Adipocyte (in vitro differentiated cells): ENCODE data around the gene ANKRD24.
"Not testable (repeated sequence)": the region's sequence is repeated elsewhere in the genome, so short reads cannot be mapped to it uniquely, and the experiment has no call there.

Experiments used
- DNase-seq: peaks from one replicate; pipeline ENCODE4 v3.0.0-alpha.2; 2015; ENCODE audit warnings: low read depth
- H3K27me3 ChIP-seq: replicated peaks from 2 replicates; pipeline ENCODE4 v1.7.0; 2013; ENCODE audit warnings: mild to moderate bottlenecking, low read length, moderate library complexity; ENCODE audit not compliant: control insufficient read depth, insufficient read depth
- H3K36me3 ChIP-seq: 2 replicates; pipeline ENCODE4 v1.7.0; 2013; ENCODE audit warnings: low read length, mild to moderate bottlenecking, moderate library complexity; ENCODE audit not compliant: control insufficient read depth, insufficient read depth, severe bottlenecking
- H3K4me1 ChIP-seq: 2 replicates; pipeline ENCODE4 v1.7.0; 2013; ENCODE audit warnings: mild to moderate bottlenecking, low read length, moderate library complexity; ENCODE audit not compliant: control insufficient read depth, insufficient read depth
- H3K4me3 ChIP-seq: 2 replicates; pipeline ENCODE4 v1.7.0; 2013; ENCODE audit warnings: mild to moderate bottlenecking, low read length, moderate library complexity
- H3K9ac ChIP-seq: 2 replicates; pipeline ENCODE4 v1.7.0; 2013; ENCODE audit warnings: mild to moderate bottlenecking, low read length, moderate library complexity
- H3K9me3 ChIP-seq: 2 replicates; pipeline ENCODE4 v1.7.0; 2013; ENCODE audit warnings: mild to moderate bottlenecking, low read length, moderate library complexity; ENCODE audit not compliant: control insufficient read depth

Gene ANKRD24

GRCh38 chr19:4238831-4239230 lies 56.3 kb downstream of the ANKRD24 start:
- peaks cover 10% of the 10 kb centered on the region for H3K9me3 ChIP-seq
- no peaks in the 10 kb centered on the region for H3K36me3 ChIP-seq
- H3K4me3 ChIP-seq: no peak overlapping the region
- no peak for DNase-seq
- no peaks in the 10 kb centered on the region for H3K4me1 ChIP-seq
- H3K9ac ChIP-seq: no peak overlapping the region
- peaks cover 13% of the 10 kb centered on the region for H3K27me3 ChIP-seq

DNA sequence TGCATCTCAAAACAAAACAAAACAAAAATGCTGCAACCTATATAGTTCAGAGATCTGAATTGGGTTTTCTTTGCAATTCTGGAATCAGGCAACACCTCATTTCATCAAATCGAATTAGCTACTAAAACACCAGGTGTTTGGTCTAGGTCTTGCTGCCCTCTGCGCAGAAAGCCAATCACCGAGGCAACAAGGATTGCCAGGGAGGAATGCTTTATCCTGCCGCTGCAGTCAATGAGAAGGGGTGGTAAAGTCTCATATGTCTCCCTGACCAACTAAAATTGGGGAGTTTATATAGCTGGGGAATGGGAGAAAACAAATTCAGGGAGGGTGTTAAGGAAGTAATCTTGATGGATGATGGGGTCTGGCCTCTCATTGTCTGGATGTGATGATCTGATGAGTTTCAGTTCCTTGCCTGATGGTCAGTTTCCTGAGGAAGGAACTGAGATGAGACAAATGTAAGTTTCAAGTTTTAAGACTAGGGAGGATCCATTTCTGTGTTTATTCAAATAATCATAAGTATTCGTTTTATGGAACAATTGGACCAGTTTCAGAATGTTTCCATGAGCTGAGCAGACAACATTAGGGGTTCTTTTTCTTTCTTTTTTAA lies 59.4 kb downstream of the ANKRD24 start:
- H3K9ac ChIP-seq: no peak overlapping the region

DNA sequence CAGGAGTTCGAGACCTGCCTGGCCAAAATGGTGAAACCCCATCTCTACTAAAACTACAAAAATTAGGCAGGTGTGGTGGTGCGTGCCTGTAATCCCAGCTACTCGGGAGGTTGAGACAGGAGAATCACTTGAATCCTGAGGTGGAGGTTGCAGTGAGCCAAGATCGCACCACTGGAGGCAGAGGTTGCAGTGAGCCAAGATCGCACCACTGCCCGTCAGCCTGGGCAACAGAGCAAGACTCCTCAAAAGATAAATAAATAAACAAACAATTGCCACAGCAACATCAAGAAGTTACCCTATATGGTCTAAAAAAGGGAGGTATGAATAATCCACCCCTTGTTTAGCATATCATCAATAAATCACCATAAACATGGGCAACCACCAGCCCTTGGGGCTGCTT lies 63.4 kb downstream of the ANKRD24 start:
- not testable (repeated sequence) for DNase-seq, H3K27me3 ChIP-seq, H3K4me1 ChIP-seq, H3K9ac ChIP-seq, H3K9me3 ChIP-seq
- H3K36me3 ChIP-seq: peaks cover 20% of the 10 kb centered on the region
- peak overlapping the region; percentile 91 for H3K4me3 ChIP-seq

More for the DNA sequence above, 59.4 kb downstream of the ANKRD24 start:
- DNase-seq: no peak
- peaks cover 2% of the 10 kb centered on the region for H3K27me3 ChIP-seq
- H3K4me1 ChIP-seq: peaks cover 5% of the 10 kb centered on the region
- H3K9me3 ChIP-seq: peaks cover 10% of the 10 kb centered on the region
- H3K4me3 ChIP-seq: no peak overlapping the region
- H3K36me3 ChIP-seq: no peaks in the 10 kb centered on the region

DNA sequence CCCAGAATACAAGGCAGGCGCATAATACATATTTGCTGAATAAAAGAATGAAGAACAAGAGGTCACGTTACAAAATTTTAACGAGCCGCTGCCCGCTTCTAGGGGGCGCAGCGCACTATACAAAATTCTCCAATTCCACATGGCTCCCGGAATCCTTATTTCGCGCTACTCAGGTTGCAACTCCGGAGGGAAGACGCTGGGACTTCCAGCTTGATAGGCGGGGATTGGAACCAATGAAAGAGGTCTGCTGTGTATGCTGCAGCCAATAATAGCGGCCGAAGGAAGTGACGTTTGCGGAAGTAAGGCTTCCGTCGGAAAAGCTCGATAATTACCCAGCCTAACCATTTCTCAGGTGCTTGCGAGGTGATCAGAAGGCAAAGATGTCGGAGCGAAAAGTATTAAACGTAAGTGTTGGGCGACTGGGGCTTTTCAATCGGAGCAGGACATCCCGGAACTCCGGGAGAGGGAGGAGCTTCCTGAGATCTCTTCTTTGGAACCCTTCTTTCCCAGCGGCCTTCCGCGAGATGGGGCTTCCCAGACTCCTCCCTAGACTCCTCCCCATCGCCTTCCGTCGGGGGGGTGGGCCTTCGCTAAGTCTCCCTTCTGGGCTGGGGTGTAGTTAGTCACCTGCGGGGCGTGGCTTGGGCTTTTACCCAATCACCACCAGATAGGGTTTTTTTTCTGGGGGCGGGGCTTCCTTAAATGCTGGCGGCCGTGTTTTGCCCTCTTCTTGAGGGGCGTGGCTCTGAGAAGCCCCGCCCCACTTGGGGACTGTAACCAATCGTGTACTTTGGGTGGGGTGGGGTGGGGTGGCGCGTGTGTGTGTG lies 64.5 kb downstream of the ANKRD24 start, which contains the start of gene YJU2:
Gene YJU2, plus strand, starts transcription at position 314 of the 827 bp plus-strand sequence. Its CDS starts 67 bp downstream, at position 381.
- H3K36me3 ChIP-seq: peaks cover 29% of the 10 kb centered on the region
- peak; percentile 100 for DNase-seq
- peak within 1 kb of the TSS; percentile 91 for H3K4me3 ChIP-seq
- H3K9me3 ChIP-seq: peaks cover 3% of the 10 kb centered on the region
- peak within 1 kb of the TSS; percentile 92 for H3K9ac ChIP-seq
- H3K4me1 ChIP-seq: peaks cover 7% of the 10 kb centered on the region
- no peaks in the 10 kb centered on the region for H3K27me3 ChIP-seq

DNA sequence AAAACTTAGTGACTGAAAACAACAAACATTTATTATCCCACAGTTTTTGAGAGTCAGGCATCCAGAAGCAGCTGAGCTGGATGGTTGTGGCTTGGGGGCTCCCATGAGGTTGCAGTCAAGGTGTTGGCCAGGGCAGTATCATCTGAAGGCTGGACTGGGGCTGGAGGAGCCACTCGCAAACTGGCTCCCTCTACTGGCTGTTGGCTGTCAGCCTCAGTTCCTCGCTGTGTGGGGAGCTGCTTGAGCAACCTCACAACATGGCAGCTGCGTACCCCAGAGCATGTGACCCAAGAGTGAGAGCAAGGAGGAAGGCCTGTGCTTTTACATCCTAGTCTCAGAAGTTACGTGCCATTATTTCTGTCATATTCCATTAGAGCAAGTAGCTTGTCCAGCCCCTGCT lies 74.1 kb downstream of the ANKRD24 start:
- Histone ChIP-seq H3K9ac (no peak overlapping the region), H3K27me3 (no peaks in the 10 kb centered on the region), H3K4me3 (no peak overlapping the region), H3K4me1 (no peaks in the 10 kb centered on the region), H3K36me3 (peaks cover 59% of the 10 kb centered on the region), H3K9me3 (peaks cover 4% of the 10 kb centered on the region)
- no peak for DNase-seq

DNA sequence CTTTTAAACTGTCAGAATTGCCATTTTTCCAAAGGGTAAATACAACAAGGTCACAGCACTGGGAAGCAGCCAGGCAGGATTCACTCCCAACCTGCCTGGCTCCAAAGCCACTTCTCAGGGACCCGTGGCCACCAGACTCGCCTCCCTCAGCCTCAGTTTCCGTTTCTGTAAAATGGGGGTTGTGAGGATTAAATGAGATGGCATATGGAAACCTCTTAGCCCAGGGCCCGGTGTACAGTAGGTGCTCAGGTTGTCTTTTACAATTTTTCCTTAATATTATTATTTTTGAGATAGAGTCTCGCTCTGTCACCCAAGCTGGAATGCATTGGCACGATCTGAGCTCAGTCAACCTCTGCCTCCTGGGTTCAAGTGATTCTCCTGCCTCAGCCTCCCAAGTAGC lies 74.5 kb downstream of the ANKRD24 start:
- no peaks in the 10 kb centered on the region for H3K4me1 ChIP-seq
- peaks cover 56% of the 10 kb centered on the region for H3K36me3 ChIP-seq
- H3K9me3 ChIP-seq: peaks cover 4% of the 10 kb centered on the region
- no peak for DNase-seq
- H3K4me3 ChIP-seq: no peak overlapping the region
- no peaks in the 10 kb centered on the region for H3K27me3 ChIP-seq
- no peak overlapping the region for H3K9ac ChIP-seq

- Histone ChIP-seq H3K9ac (no peak overlapping the region), H3K36me3 (peaks cover 55% of the 10 kb centered on the region), H3K4me3 (no peak overlapping the region), H3K4me1 (no peaks in the 10 kb centered on the region), H3K9me3 (peaks cover 4% of the 10 kb centered on the region), H3K27me3 (no peaks in the 10 kb centered on the region)
- DNase-seq: no peak
Measured at GRCh38 chr19:4258181-4258580, 75.7 kb downstream of the ANKRD24 start.

- H3K36me3 ChIP-seq: peaks cover 42% of the 10 kb centered on the region
Measured at GRCh38 chr19:4260613-4261191, 78.2 kb downstream of the ANKRD24 start.

DNA sequence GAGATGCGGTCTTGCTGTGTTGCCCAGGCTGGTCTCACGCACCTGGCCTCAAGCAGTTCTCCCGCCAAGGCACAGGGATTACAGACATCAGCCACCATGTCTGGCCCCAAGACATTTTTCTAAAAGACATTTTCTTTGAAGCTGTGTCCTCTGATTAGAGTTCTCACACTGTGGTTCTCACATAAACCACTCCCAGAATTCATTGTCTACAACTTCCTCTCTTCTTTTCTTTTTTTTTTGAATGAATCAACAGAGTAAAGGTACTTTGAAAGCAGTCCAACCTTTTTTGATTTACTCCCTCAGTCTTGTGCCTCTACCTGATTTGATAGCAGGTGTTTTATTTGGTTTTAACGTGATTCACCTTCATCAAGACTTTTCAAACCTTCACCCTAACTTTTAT lies 82.3 kb downstream of the ANKRD24 start:
- no peak for DNase-seq
- H3K36me3 ChIP-seq: peaks cover 42% of the 10 kb centered on the region
- H3K4me3 ChIP-seq: no peak overlapping the region
- H3K9ac ChIP-seq: no peak overlapping the region
- H3K4me1 ChIP-seq: peaks cover 5% of the 10 kb centered on the region
- H3K9me3 ChIP-seq: no peaks in the 10 kb centered on the region
- no peaks in the 10 kb centered on the region for H3K27me3 ChIP-seq

More at GRCh38 chr19:4260613-4261191, 78.2 kb downstream of the ANKRD24 start:
- Histone ChIP-seq H3K9ac (no peak overlapping the region), H3K4me3 (no peak overlapping the region), H3K9me3 (peaks cover 4% of the 10 kb centered on the region), H3K4me1 (no peaks in the 10 kb centered on the region), H3K27me3 (no peaks in the 10 kb centered on the region)
- no peak for DNase-seq

DNA sequence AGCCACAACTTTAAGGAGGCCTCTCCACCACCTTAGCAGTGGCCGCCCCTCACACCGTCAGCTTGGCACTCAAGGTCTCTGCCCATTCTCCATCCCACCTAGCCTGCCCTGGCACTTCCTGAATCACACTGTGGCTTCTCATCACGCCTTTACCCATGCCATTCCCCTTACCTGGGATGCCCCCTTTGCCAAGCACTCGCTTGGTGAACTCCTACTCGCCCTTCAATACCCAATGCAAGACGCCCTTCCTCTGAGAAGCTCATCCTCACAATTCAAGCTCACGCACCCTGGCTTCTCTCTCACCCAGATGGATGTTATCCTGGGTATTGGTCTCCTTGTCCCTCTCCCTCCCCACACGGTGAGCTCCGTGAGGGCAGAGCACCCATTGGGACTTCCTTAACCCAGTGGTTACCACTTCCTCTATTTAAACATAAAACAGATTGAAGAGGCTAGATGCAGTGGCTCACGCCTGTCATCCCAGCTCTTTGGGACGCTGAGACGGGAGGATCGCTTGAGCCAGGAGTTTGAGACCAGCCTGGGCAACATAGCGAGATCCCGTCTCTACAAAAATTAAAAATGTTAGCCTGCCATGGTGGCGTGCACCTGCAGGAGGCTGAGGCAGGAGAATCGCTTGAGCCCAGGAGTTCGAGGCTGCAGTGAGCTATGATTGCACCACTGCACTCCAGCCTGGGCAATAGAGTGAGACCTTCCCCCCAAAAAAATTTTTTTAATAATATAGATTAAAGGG lies 83.9 kb downstream of the ANKRD24 start:
- Histone ChIP-seq H3K36me3 (peaks cover 32% of the 10 kb centered on the region), H3K4me3 (no peak overlapping the region), H3K27me3 (no peaks in the 10 kb centered on the region), H3K9me3 (no peaks in the 10 kb centered on the region), H3K9ac (no peak overlapping the region), H3K4me1 (peaks cover 5% of the 10 kb centered on the region)
- no peak for DNase-seq
